AG04450 (cell line): ENCODE measurements around the gene PLXNA2. TPM values are rescaled to one million over a fixed set of nuclear protein-coding genes. Genes with fewer than 3 reads are reported as not detected.

Experiments used
- CTCF ChIA-PET: fragments of 300-600, 350-600 bp; formaldehyde crosslinking; extraction: SDS; loops from one replicate; lab custom pipeline; 2022; ENCODE audit warnings: antibody characterized with exemption, inconsistent platforms; lab: Charles Lee
- POLR2A ChIA-PET: fragments of 350-600 bp; formaldehyde crosslinking; extraction: SDS; loops from one replicate; lab custom pipeline; 2021; ENCODE audit warnings: antibody characterized with exemption, inconsistent platforms; lab: Yijun Ruan, JAX
- DNase-seq: peaks from one replicate; pipeline ENCODE4 v3.0.0-alpha.2; 2011; ENCODE audit warnings: low read depth, low spot score
- H3K27ac ChIP-seq: one replicate; pipeline ENCODE4 v1.5.1; 2012; ENCODE audit warnings: low read depth, low read length, control low read depth
- H3K27me3 ChIP-seq: one replicate; pipeline ENCODE4 v1.6.0; 2012; ENCODE audit warnings: low read length; ENCODE audit not compliant: control insufficient read depth, insufficient read depth
- H3K4me3 ChIP-seq: 2 replicates; pipeline ENCODE4 v1.5.1; 2011; ENCODE audit warnings: mild to moderate bottlenecking, low read depth, low read length, control low read depth
- H3K9me3 ChIP-seq: 2 replicates; pipeline ENCODE4 v1.5.1; 2012; ENCODE audit warnings: low read length; ENCODE audit not compliant: control insufficient read depth, insufficient read depth
- CTCF ChIP-seq: IDR thresholded peaks from 2 replicates; pipeline ENCODE4 v1.5.1; 2011; ENCODE audit warnings: low read depth, low read length, control low read depth, inconsistent platforms
- polyA plus RNA-seq: library from polyadenylated mRNA; depleted of rRNA; stranded (reverse); fragments of >200 nt; gene quantifications from 2 replicates; pipeline ENCODE4 v1.2.3, GENCODE V29; 2011

The PLXNA2 gene
- polyA plus RNA-seq, 1 experiment, result 0.10 TPM

- Histone ChIP-seq H3K27me3 (no peaks in the 10 kb centered on the region), H3K9me3 (no peaks in the 10 kb centered on the region), H3K27ac (no peak overlapping the region), H3K4me3 (no peak overlapping the region)
- ChIA-PET CTCF (interaction anchor here (1.1 to 2.4 kb wide), 2 partner anchors 33 to 34 kb away, joined by 5 to 9 read pairs; no protein-coding TSS in a partner anchor), POLR2A (no interaction called here)
- no peak for TF ChIP-seq CTCF
- DNase-seq, result no peak
These were observed 188.6 kb downstream of the PLXNA2 start for GRCh38 chr1:208055535-208055934.

- CTCF ChIA-PET, result interaction anchor here (1.1 kb wide), 1 partner anchor 33 kb away, joined by 5 read pairs; no protein-coding TSS in a partner anchor
- Histone ChIP-seq H3K27me3 (no peaks in the 10 kb centered on the region), H3K27ac (no peak overlapping the region), H3K4me3 (no peak overlapping the region), H3K9me3 (no peaks in the 10 kb centered on the region)
- no peak for TF ChIP-seq CTCF
- DNase-seq, result no peak
- POLR2A ChIA-PET, result no interaction called here
These were observed 189.2 kb downstream of the PLXNA2 start for GRCh38 chr1:208054911-208055379.

GRCh38 chr1:208054485-208054884, 189.7 kb downstream of the PLXNA2 start:
- no peak overlapping the region for H3K27ac ChIP-seq
- ChIA-PET POLR2A (no interaction called here), CTCF (interaction anchor here (1.1 kb wide), 1 partner anchor 33 kb away, joined by 5 read pairs; no protein-coding TSS in a partner anchor)
- no peaks in the 10 kb centered on the region for H3K27me3 ChIP-seq
- TF ChIP-seq CTCF, result no peak
- no peak for DNase-seq
- H3K4me3 ChIP-seq, result no peak overlapping the region
- no peaks in the 10 kb centered on the region for H3K9me3 ChIP-seq

DNA sequence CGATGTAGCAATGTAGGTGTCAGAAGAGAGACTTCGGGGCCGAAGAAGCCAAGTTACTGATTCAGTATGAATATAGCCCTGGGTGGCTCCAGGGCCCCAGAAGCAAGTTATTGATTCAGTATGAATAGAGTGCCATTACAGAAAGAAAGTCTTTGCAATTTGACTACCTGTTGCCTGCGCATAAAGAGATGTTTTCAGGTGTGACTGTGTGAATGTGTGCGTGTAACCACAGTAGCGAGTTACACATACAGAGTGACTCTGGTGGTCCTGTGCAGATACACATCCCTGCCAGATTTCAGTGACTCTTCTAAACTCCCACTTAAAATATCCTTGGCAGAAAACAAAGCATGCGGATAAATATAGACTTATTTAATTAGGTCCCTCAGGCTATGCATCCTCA, 190.5 kb downstream of the PLXNA2 start:
- POLR2A ChIA-PET, result no interaction called here
- no peak for DNase-seq
- no peak for TF ChIP-seq CTCF
- no peak overlapping the region for H3K4me3 ChIP-seq
- no peaks in the 10 kb centered on the region for H3K9me3 ChIP-seq
- no peaks in the 10 kb centered on the region for H3K27me3 ChIP-seq
- no peak overlapping the region for H3K27ac ChIP-seq
- CTCF ChIA-PET, result no interaction called here

GRCh38 chr1:208052926-208053407, 191.2 kb downstream of the PLXNA2 start:
- Histone ChIP-seq H3K27me3 (no peaks in the 10 kb centered on the region), H3K4me3 (no peak overlapping the region), H3K27ac (no peak overlapping the region), H3K9me3 (no peaks in the 10 kb centered on the region)
- POLR2A ChIA-PET, result interaction anchor here (0.6 kb wide), 1 partner anchor 1386 kb away, joined by 4 read pairs; no protein-coding TSS in a partner anchor
- DNase-seq, result no peak
- CTCF ChIA-PET, result no interaction called here
- TF ChIP-seq CTCF, result no peak
